Astrocyte of the cerebellum (primary cell): Measurements from ENCODE around the gene CHTF18.

Experiments
- DNase-seq: peaks from one replicate; pipeline ENCODE4 v3.0.0-alpha.2; 2011; ENCODE audit warnings: low read depth
- H3K4me3 ChIP-seq: 2 replicates; pipeline ENCODE4 v1.5.1; 2011; ENCODE audit warnings: mild to moderate bottlenecking, low read depth, low read length, moderate library complexity
- in situ Hi-C: cut with HindIII; loops from 2 replicates; pipeline ENCODE4 v1.10.0; 2017; ENCODE audit warnings: low sequenced_read_pairs
- TF ChIP-seq, protein P1 (sequence below): IDR thresholded peaks from 2 replicates; pipeline ENCODE4 v1.5.1; 2012; ENCODE audit warnings: low read length, low read depth, moderate library complexity, mild to moderate bottlenecking; ENCODE audit errors: missing control alignments

CHTF18 gene

DNA sequence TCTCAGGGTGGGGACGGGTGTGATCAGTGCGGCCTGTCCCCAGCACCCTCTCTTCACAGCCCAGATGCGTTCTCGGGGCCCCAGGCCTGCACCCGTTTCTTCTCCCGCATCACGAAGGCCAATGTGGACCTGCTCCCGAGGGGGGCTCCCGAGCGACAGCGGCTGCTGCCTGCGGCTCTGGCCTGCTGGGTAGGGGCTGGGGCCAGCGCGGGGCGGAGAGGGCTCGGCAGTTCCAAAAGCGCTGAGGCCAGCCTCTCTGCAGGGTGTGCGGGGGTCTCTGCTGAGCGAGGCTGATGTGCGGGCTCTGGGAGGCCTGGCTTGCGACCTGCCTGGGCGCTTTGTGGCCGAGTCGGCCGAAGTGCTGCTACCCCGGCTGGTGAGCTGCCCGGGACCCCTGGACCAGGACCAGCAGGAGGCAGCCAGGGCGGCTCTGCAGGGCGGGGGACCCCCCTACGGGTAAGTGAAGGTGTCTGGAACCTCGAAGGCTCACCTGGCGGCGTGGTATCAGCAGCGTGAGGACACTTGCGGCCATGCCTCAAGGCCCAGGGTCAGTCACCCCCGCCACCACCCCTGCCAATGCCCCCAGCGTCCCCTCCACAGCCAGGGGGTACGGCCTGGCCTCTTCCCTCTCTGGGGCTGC is 23.5 kb upstream of the CHTF18 start:
- TF ChIP-seq, protein P1, sequence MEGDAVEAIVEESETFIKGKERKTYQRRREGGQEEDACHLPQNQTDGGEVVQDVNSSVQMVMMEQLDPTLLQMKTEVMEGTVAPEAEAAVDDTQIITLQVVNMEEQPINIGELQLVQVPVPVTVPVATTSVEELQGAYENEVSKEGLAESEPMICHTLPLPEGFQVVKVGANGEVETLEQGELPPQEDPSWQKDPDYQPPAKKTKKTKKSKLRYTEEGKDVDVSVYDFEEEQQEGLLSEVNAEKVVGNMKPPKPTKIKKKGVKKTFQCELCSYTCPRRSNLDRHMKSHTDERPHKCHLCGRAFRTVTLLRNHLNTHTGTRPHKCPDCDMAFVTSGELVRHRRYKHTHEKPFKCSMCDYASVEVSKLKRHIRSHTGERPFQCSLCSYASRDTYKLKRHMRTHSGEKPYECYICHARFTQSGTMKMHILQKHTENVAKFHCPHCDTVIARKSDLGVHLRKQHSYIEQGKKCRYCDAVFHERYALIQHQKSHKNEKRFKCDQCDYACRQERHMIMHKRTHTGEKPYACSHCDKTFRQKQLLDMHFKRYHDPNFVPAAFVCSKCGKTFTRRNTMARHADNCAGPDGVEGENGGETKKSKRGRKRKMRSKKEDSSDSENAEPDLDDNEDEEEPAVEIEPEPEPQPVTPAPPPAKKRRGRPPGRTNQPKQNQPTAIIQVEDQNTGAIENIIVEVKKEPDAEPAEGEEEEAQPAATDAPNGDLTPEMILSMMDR = no peak
- in situ Hi-C loops = no loop called here
- no peak for DNase-seq
- no peak overlapping the region for H3K4me3 ChIP-seq

DNA sequence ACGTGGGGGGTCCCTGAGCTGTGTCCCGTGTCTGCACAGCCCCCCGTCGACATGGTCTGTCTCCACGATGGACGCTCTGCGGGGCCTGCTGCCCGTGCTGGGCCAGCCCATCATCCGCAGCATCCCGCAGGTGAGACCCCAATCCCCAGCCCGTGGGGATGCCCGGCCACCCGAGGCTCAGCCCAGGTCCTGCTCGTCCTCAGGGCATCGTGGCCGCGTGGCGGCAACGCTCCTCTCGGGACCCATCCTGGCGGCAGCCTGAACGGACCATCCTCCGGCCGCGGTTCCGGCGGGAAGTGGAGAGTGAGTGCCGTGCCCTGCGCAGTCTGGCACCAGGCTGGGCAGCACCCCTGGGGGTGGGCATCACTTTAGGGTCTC is 22.9 kb upstream of the CHTF18 start:
- in situ Hi-C loops = no loop called here
- DNase-seq = no peak
- no peak overlapping the region for H3K4me3 ChIP-seq
- TF ChIP-seq, protein P1 = no peak

DNA sequence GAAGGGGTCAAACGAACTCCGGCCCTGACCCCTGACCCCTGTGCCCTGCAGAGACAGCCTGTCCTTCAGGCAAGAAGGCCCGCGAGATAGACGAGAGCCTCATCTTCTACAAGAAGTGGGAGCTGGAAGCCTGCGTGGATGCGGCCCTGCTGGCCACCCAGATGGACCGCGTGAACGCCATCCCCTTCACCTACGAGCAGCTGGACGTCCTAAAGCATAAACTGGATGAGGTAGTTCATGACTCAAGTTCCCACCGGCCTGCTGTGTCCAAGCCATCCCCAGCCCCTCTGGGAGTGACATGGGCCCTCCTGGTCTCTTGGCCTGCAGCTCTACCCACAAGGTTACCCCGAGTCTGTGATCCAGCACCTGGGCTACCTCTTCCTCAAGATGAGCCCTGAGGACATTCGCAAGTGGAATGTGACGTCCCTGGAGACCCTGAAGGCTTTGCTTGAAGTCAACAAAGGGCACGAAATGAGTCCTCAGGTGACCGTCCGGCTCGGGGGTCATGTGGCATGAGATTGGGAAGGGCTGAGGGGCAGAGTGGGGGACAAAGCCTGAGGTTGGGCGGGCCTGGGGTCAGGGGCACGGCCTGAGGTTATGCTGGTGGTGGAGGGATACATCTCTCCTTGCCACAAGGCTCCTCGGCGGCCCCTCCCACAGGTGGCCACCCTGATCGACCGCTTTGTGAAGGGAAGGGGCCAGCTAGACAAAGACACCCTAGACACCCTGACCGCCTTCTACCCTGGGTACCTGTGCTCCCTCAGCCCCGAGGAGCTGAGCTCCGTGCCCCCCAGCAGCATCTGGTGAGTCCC is 22.2 kb upstream of the CHTF18 start:
- in situ Hi-C loops = no loop called here
- TF ChIP-seq, protein P1 = no peak
- DNase-seq = no peak
- no peak overlapping the region for H3K4me3 ChIP-seq

DNA sequence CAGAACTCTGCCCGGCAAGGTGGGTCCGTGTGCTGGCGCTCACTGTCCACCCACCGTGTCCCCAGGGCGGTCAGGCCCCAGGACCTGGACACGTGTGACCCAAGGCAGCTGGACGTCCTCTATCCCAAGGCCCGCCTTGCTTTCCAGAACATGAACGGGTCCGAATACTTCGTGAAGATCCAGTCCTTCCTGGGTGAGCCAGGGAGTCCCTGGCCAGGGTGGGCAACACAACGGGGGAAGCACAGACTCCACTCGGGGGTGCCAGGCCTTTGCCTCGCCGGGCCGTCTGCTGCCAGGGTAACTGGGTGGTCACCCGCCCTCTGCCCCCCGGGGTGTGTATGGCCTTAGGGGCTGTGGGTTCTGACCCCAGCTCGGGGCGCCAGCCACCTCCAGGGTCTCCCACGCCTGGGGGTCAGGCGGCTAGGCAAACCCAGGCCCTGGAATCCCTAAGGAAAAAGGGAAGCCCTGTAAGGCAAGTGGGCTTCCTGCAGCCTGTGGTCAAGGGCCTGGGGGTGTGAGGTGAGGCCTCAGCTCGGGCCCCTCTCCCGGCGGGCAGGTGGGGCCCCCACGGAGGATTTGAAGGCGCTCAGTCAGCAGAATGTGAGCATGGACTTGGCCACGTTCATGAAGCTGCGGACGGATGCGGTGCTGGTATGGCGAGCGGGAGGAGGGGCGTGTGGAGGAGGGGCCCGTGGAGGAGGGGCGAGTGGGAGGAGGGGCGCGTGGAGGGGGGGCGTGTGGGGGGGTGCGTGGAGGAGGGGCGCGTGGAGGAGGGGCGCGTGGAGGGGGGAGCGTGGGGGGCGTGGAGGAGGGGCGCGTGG is 21.4 kb upstream of the CHTF18 start:
- TF ChIP-seq, protein P1 = no peak
- H3K4me3 ChIP-seq = no peak overlapping the region
- in situ Hi-C loops = no loop called here
- no peak for DNase-seq

DNA sequence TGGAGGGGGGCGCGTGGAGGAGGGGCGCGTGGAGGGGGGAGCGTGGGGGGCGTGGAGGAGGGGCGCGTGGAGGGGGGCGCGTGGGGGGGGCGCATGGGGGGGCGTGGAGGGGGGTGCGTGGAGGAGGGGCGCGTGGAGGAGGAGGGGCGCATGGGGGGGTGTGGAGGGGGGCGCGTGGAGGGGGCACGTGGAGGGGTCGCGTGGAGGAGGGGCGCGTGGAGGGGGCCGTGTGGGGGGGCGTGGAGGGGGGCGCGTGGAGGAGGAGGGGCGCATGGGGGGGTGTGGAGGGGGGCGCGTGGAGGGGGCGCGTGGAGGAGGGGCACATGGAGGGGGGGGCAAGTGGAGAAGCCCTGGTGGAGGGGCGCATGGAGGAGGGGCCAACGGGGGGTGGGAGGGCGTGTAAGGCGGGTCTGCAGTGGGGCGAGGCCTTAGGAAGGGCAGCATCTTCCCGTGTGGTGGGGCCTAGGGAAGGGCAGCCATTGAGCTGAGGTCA is 20.6 kb upstream of the CHTF18 start:
- in situ Hi-C loops = no loop called here
- no peak overlapping the region for H3K4me3 ChIP-seq
- DNase-seq = no peak
- TF ChIP-seq, protein P1 = no peak

- in situ Hi-C loops = no loop called here
- TF ChIP-seq, protein P1 = no peak
- no peak overlapping the region for H3K4me3 ChIP-seq
- no peak for DNase-seq
These were observed 20.0 kb upstream of the CHTF18 start for GRCh38 chr16:768428-768827.
